CD14-positive monocyte (primary cell): ENCODE results near the gene FANCC. TPM values are rescaled to one million over a fixed set of nuclear protein-coding genes. Genes with fewer than 3 reads are reported as not detected.
A peak's percentile ranks its signal among the peaks of the same experiment; 100 is the strongest.

Experiments
- DNase-seq, 3 donors: peaks; one replicate each; pipeline ENCODE4 v3.0.0-alpha.2; 2011 to 2022
- H2AFZ ChIP-seq: 2 replicates; pipeline ENCODE4 v1.6.0; 2012; ENCODE audit warnings: mild to moderate bottlenecking, low read depth, low read length, inconsistent platforms; ENCODE audit not compliant: insufficient read depth, poor library complexity, severe bottlenecking
- H3K27ac ChIP-seq, 2 donors: 1 replicate in 1 of 2; 2 replicates in 1 of 2; pipeline ENCODE4 v1.5.1; 2012 to 2013; ENCODE audit warnings: low read length in 2 of 2, control low read depth in 1 of 2, inconsistent platforms in 1 of 2, low read depth in 1 of 2, mild to moderate bottlenecking in 1 of 2
- H3K27me3 ChIP-seq, 2 donors: one replicate each; pipeline versions ENCODE4 v1.6.0 to v1.6.1; 2011 to 2013; ENCODE audit warnings: low read length in 2 of 2; ENCODE audit not compliant: control insufficient read depth in 2 of 2, insufficient read depth in 2 of 2
- H3K36me3 ChIP-seq, 2 donors: replicated peaks in 1 of 2; 1 replicate in 1 of 2; 2 replicates in 1 of 2; pipeline versions ENCODE4 v1.5.1 to v1.6.1; 2012 to 2013; ENCODE audit warnings: low read length in 2 of 2, control low read depth in 1 of 2, inconsistent platforms in 1 of 2, mild to moderate bottlenecking in 1 of 2; ENCODE audit not compliant: insufficient read depth in 2 of 2, control insufficient read depth in 1 of 2
- H3K4me1 ChIP-seq, 2 donors: 1 replicate in 1 of 2; 2 replicates in 1 of 2; pipeline versions ENCODE4 v1.5.1 to v1.6.1; 2012 to 2013; ENCODE audit warnings: low read length in 2 of 2, control low read depth in 1 of 2, inconsistent platforms in 1 of 2, mild to moderate bottlenecking in 1 of 2, moderate library complexity in 1 of 2; ENCODE audit not compliant: insufficient read depth in 2 of 2, control insufficient read depth in 1 of 2
- H3K4me2 ChIP-seq: replicated peaks from 2 replicates; pipeline ENCODE3; 2012; ENCODE audit warnings: low read length, moderate library complexity, mild to moderate bottlenecking; ENCODE audit not compliant: poor library complexity, severe bottlenecking; ENCODE audit errors: extremely low read depth
- H3K4me3 ChIP-seq, 3 experiments: fragments of 200-600 bp in 1 of 3; sonication (generic) in 1 of 3; replicated peaks in 1 of 3; 1 replicate in 2 of 3; 2 replicates in 1 of 3; pipeline ENCODE4 v1.5.1; 2011 to 2013; ENCODE audit warnings: low read length in 3 of 3, mild to moderate bottlenecking in 3 of 3, control low read depth in 2 of 3, low read depth in 2 of 3, inconsistent platforms in 1 of 3, moderate library complexity in 1 of 3
- H3K79me2 ChIP-seq: 2 replicates; pipeline ENCODE4 v1.6.0; 2012; ENCODE audit warnings: mild to moderate bottlenecking, control low read depth, inconsistent platforms, low read length, moderate library complexity; ENCODE audit not compliant: insufficient read depth
- H3K9ac ChIP-seq: 2 replicates; pipeline ENCODE4 v1.6.0; 2017; ENCODE audit warnings: low read length, mild to moderate bottlenecking; ENCODE audit not compliant: insufficient read depth, poor library complexity, severe bottlenecking
- H3K9me3 ChIP-seq, 2 donors: replicated peaks in 1 of 2; 1 replicate in 1 of 2; 2 replicates in 1 of 2; pipeline versions ENCODE4 v1.5.1 to v1.6.1; 2012 to 2013; ENCODE audit warnings: low read length in 2 of 2, control low read depth in 1 of 2; ENCODE audit not compliant: control insufficient read depth in 1 of 2, insufficient read depth in 1 of 2
- H4K20me1 ChIP-seq: 2 replicates; pipeline ENCODE4 v1.6.0; 2012; ENCODE audit warnings: mild to moderate bottlenecking, low read length, control low read depth, moderate library complexity; ENCODE audit not compliant: insufficient read depth
- H3K27ac Mint-ChIP-seq, 7 donors: one replicate each; pipeline ENCODE4 v1.8.0; 2020; ENCODE audit warnings: mild to moderate bottlenecking in 7 of 7, mixed read lengths in 7 of 7, moderate library complexity in 6 of 7, inconsistent platforms in 2 of 7
- H3K27me3 Mint-ChIP-seq, 3 donors: one replicate each; pipeline ENCODE4 v1.8.0; 2021 to 2022; ENCODE audit warnings: low read depth in 3 of 3, mild to moderate bottlenecking in 3 of 3, mixed read lengths in 3 of 3, moderate library complexity in 3 of 3, inconsistent platforms in 1 of 3
- H3K36me3 Mint-ChIP-seq, 2 donors: one replicate each; pipeline ENCODE4 v1.8.0; 2020; ENCODE audit warnings: mixed read lengths in 2 of 2, inconsistent platforms in 1 of 2, mild to moderate bottlenecking in 1 of 2
- H3K4me1 Mint-ChIP-seq: one replicate; pipeline ENCODE4 v1.8.0; 2020; ENCODE audit warnings: mild to moderate bottlenecking, mixed read lengths
- H3K4me3 Mint-ChIP-seq, 2 donors: one replicate each; pipeline ENCODE4 v1.8.0; 2020; ENCODE audit warnings: mild to moderate bottlenecking in 2 of 2, mixed read lengths in 2 of 2, moderate library complexity in 1 of 2
- H3K9me3 Mint-ChIP-seq, 7 donors: one replicate each; pipeline ENCODE4 v1.8.0; 2020 to 2022; ENCODE audit warnings: mixed read lengths in 7 of 7, mild to moderate bottlenecking in 6 of 7, moderate library complexity in 6 of 7, inconsistent platforms in 2 of 7
- WGBS: methylation state at CpG from one replicate; pipeline ENCODE4 v1.1.5; 2013; ENCODE audit warnings: missing lambda C conversion rate; ENCODE audit not compliant: insufficient coverage; 5-methylcytosine and 5-hydroxymethylcytosine counted together
- intact Hi-C, 2 donors: fragments of 100-400 bp; cut with micrococcal nuclease; formaldehyde crosslinking; loops; one replicate each; pipeline versions ENCODE4 v1.15.0 to v1.15.1; 2023
- polyA plus RNA-seq, 3 donors: library from polyadenylated mRNA; depleted of rRNA in 1 of 3; unstranded in 2 of 3; stranded (reverse) in 1 of 3; fragments of 300-500 nt in 2 of 3; fragments of >200 nt in 1 of 3; fragmentation: Illumina TruSeq in 2 of 3; gene quantifications; 1 replicate in 2 of 3; 2 replicates in 1 of 3; pipeline ENCODE4 v1.2.3, GENCODE V29; 2012 to 2021
- TF ChIP-seq, protein P1 (sequence below): fragments of 200-600 bp; IDR thresholded peaks from one replicate; pipeline ENCODE4 v1.8.0; 2022; ENCODE audit warnings: antibody characterized with exemption, mild to moderate bottlenecking

FANCC gene
- polyA plus RNA-seq, 3 donors, result 1.2 to 2.2 (median 1.5) TPM

DNA sequence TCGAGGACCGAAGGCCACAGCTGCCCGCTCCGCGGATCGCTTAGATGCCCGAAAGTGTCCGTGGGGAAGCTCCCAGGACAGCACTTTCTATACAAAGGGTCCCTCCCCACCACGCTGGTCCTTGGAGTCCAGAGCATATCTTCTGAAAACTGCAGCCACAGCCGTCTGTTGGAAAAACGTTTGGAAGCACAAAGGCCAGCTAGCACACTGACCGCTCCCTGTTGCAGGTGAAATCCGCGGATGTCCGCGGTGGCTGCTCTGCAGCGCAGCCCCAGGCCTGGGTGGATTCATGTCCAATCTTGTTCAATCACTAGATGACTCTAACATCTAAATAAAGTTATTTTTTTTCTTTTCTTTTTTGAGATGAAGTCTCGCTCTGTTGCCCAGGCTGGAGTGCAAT lies 32.8 kb upstream of the FANCC start:
- Histone ChIP-seq H3K4me2 (no peak overlapping the region), H3K36me3 (no peaks in the 10 kb centered on the region), H3K4me1 (no peaks in the 10 kb centered on the region), H3K9me3 (peaks cover 6 to 7% of the 10 kb centered on the region in 2 donors), H3K27me3 (peaks cover 4 to 30% of the 10 kb centered on the region in 2 donors), H3K9ac (no peak overlapping the region), H4K20me1 (no peaks in the 10 kb centered on the region), H3K79me2 (no peaks in the 10 kb centered on the region), H3K27ac (no peak overlapping the region), H2AFZ (no peak overlapping the region), H3K4me3 (no peak overlapping the region)
- H3K36me3 Mint-ChIP-seq, result no peaks in the 10 kb centered on the region
- TF ChIP-seq, protein P1, sequence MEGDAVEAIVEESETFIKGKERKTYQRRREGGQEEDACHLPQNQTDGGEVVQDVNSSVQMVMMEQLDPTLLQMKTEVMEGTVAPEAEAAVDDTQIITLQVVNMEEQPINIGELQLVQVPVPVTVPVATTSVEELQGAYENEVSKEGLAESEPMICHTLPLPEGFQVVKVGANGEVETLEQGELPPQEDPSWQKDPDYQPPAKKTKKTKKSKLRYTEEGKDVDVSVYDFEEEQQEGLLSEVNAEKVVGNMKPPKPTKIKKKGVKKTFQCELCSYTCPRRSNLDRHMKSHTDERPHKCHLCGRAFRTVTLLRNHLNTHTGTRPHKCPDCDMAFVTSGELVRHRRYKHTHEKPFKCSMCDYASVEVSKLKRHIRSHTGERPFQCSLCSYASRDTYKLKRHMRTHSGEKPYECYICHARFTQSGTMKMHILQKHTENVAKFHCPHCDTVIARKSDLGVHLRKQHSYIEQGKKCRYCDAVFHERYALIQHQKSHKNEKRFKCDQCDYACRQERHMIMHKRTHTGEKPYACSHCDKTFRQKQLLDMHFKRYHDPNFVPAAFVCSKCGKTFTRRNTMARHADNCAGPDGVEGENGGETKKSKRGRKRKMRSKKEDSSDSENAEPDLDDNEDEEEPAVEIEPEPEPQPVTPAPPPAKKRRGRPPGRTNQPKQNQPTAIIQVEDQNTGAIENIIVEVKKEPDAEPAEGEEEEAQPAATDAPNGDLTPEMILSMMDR, result no peak
- peaks cover 0 to 18% (median 8%) of the 10 kb centered on the region in 7 donors for H3K9me3 Mint-ChIP-seq
- 64% methylated on average over 17 of the region's 18 CpGs for WGBS
- peak overlapping the region in 1 of 2 donors; percentile 77 for H3K4me3 Mint-ChIP-seq
- intact Hi-C loops, result no loop called here
- H3K27me3 Mint-ChIP-seq, result peaks cover 37 to 62% (median 54%) of the 10 kb centered on the region in 3 donors
- H3K4me1 Mint-ChIP-seq, result no peaks in the 10 kb centered on the region
- H3K27ac Mint-ChIP-seq, result no peak overlapping the region
- DNase-seq, result no peak

GRCh38 chr9:95349091-95350038 lies 31.9 kb upstream of the FANCC start:
- DNase-seq, result no peak
- intact Hi-C loops, result no loop called here
- Histone ChIP-seq H3K27ac (no peak overlapping the region), H3K4me2 (no peak overlapping the region), H2AFZ (no peak overlapping the region), H3K9me3 (peaks cover 6 to 7% of the 10 kb centered on the region in 2 donors), H4K20me1 (no peaks in the 10 kb centered on the region), H3K4me1 (no peaks in the 10 kb centered on the region), H3K27me3 (peaks cover 4 to 30% of the 10 kb centered on the region in 2 donors), H3K9ac (no peak overlapping the region), H3K4me3 (no peak overlapping the region), H3K79me2 (no peaks in the 10 kb centered on the region), H3K36me3 (no peaks in the 10 kb centered on the region)
- no peak overlapping the region for H3K27ac Mint-ChIP-seq
- peaks cover 0 to 17% (median 8%) of the 10 kb centered on the region in 7 donors for H3K9me3 Mint-ChIP-seq
- whole genome bisulfite sequencing, result 2% methylated on average over 93 of the region's 95 CpGs
- peak overlapping the region in 1 of 2 donors; percentile 77 for H3K4me3 Mint-ChIP-seq
- no peaks in the 10 kb centered on the region for H3K4me1 Mint-ChIP-seq
- H3K36me3 Mint-ChIP-seq, result no peaks in the 10 kb centered on the region
- H3K27me3 Mint-ChIP-seq, result peaks cover 40 to 59% (median 49%) of the 10 kb centered on the region in 3 donors
- TF ChIP-seq, protein P1, result no peak
